GM23338 (cell line): ENCODE results near the gene GSG1L. TPM values are rescaled to one million over a fixed set of nuclear protein-coding genes. Genes with fewer than 3 reads are reported as not detected.

Experiments
- ATAC-seq: fragments of 200-7000 bp; cut with Tn5 transposase; 3 replicates; pipeline ENCODE4 v1.9.1; 2020
- DNase-seq: peaks from one replicate; pipeline ENCODE4 v3.0.0-alpha.2; 2015; ENCODE audit warnings: low spot score
- H2AFZ ChIP-seq: fragments of 200-600 bp; sonication (generic); 2 replicates; pipeline ENCODE4 v1.8.0; 2016; ENCODE audit warnings: antibody characterized with exemption, mild to moderate bottlenecking, moderate library complexity
- H3F3A ChIP-seq: fragments of 200-600 bp; sonication (generic); replicated peaks from 2 replicates; pipeline ENCODE4 v1.8.0; 2017; ENCODE audit warnings: antibody characterized with exemption, mixed run types, low read depth
- H3K27ac ChIP-seq: fragments of 200-600 bp; sonication (generic); 2 replicates; pipeline ENCODE4 v1.6.1; 2016; ENCODE audit warnings: low read depth
- H3K27me3 ChIP-seq: fragments of 200-600 bp; sonication (generic); 2 replicates; pipeline ENCODE4 v1.8.0; 2016; ENCODE audit warnings: mild to moderate bottlenecking, mixed run types, moderate library complexity; ENCODE audit not compliant: insufficient read depth
- H3K36me3 ChIP-seq: fragments of 200-600 bp; sonication (generic); 2 replicates; pipeline ENCODE4 v1.8.0; 2016; ENCODE audit warnings: mild to moderate bottlenecking; ENCODE audit not compliant: insufficient read depth
- H3K4me1 ChIP-seq: fragments of 200-600 bp; sonication (generic); 2 replicates; pipeline ENCODE4 v1.8.0; 2016; ENCODE audit warnings: mild to moderate bottlenecking, moderate library complexity; ENCODE audit not compliant: insufficient read depth
- H3K4me2 ChIP-seq: fragments of 200-600 bp; sonication (generic); 2 replicates; pipeline ENCODE4 v1.7.1; 2017; ENCODE audit warnings: mixed run types
- H3K4me3 ChIP-seq: fragments of 200-600 bp; sonication (generic); 2 replicates; pipeline ENCODE4 v1.6.1; 2016; ENCODE audit warnings: mixed run types
- H3K79me2 ChIP-seq: fragments of 200-600 bp; sonication (generic); replicated peaks from 2 replicates; pipeline ENCODE4 v1.8.0; 2017; ENCODE audit warnings: mild to moderate bottlenecking; ENCODE audit not compliant: insufficient read depth
- H3K9me2 ChIP-seq: fragments of 200-600 bp; sonication (generic); 2 replicates; pipeline ENCODE4 v1.8.0; 2017; ENCODE audit not compliant: insufficient read depth
- H4K20me1 ChIP-seq: fragments of 200-600 bp; sonication (generic); replicated peaks from 2 replicates; pipeline ENCODE4 v1.8.0; 2017; ENCODE audit warnings: mild to moderate bottlenecking; ENCODE audit not compliant: insufficient read depth
- H3K27ac Mint-ChIP-seq: 2 replicates; pipeline ENCODE4 v1.8.0; 2020; ENCODE audit warnings: inconsistent platforms, mild to moderate bottlenecking, moderate library complexity, mixed read lengths
- H3K27me3 Mint-ChIP-seq: 3 replicates; pipeline ENCODE4 v1.8.0; 2022; ENCODE audit warnings: low read depth, mild to moderate bottlenecking, moderate library complexity, mixed read lengths, inconsistent platforms; ENCODE audit not compliant: insufficient read depth, poor library complexity
- H3K36me3 Mint-ChIP-seq: 3 replicates; pipeline ENCODE4 v1.8.0; 2021; ENCODE audit warnings: low read depth, mild to moderate bottlenecking, inconsistent platforms, moderate library complexity, mixed read lengths
- H3K4me1 Mint-ChIP-seq: 3 replicates; pipeline ENCODE4 v1.8.0; 2020; ENCODE audit warnings: mild to moderate bottlenecking, inconsistent platforms, mixed read lengths
- H3K4me3 Mint-ChIP-seq: 3 replicates; pipeline ENCODE4 v1.8.0; 2021; ENCODE audit warnings: moderate library complexity, mild to moderate bottlenecking, inconsistent platforms, mixed read lengths
- H3K9me3 Mint-ChIP-seq: 3 replicates; pipeline ENCODE4 v1.8.0; 2020; ENCODE audit warnings: moderate library complexity, mild to moderate bottlenecking, inconsistent platforms, mixed read lengths
- CREB1 ChIP-seq: fragments of 250-450 bp; sonication (Bioruptor Pico); IDR thresholded peaks from 2 replicates; pipeline ENCODE4 v1.5.0; 2020; ENCODE audit warnings: low read depth, mild to moderate bottlenecking, moderate library complexity
- EZH2 ChIP-seq: fragments of 200-600 bp; sonication (generic); IDR thresholded peaks from one replicate; pipeline ENCODE4 v1.8.0; 2017; ENCODE audit warnings: antibody characterized with exemption, mild to moderate bottlenecking, low read depth; ENCODE audit not compliant: unreplicated experiment
- EZH2phosphoT487 ChIP-seq: fragments of 200-600 bp; sonication (generic); IDR thresholded peaks from one replicate; pipeline ENCODE4 v1.8.1; 2018; ENCODE audit warnings: antibody characterized with exemption; ENCODE audit not compliant: unreplicated experiment
- JUNB ChIP-seq: IDR thresholded peaks from one replicate; pipeline ENCODE4 v1.6.1; 2016; ENCODE audit warnings: antibody characterized with exemption; ENCODE audit not compliant: unreplicated experiment
- NANOG ChIP-seq: IDR thresholded peaks from 2 replicates; pipeline ENCODE4 v1.6.1; 2016; ENCODE audit warnings: antibody characterized with exemption, borderline replicate concordance
- POLR2AphosphoS5 ChIP-seq: IDR thresholded peaks from 2 replicates; pipeline ENCODE4 v1.6.1; 2016; ENCODE audit warnings: antibody characterized with exemption, low read depth
- STAT1 ChIP-seq: IDR thresholded peaks from one replicate; pipeline ENCODE4 v1.6.1; 2016; ENCODE audit warnings: antibody characterized with exemption; ENCODE audit not compliant: unreplicated experiment
- ZNF114 ChIP-seq: fragments of 250-450 bp; sonication (Bioruptor Pico); IDR thresholded peaks from 2 replicates; pipeline ENCODE4 v1.5.0; 2020; ENCODE audit warnings: mild to moderate bottlenecking, moderate library complexity
- ZNF331 ChIP-seq: fragments of 250-450 bp; sonication (Bioruptor Pico); IDR thresholded peaks from 2 replicates; pipeline ENCODE4 v1.5.0; 2020; ENCODE audit warnings: low read depth, mild to moderate bottlenecking, moderate library complexity
- polyA plus RNA-seq: library from polyadenylated mRNA; unstranded; fragments of >200 nt; fragmentation: Nextera tagmentation; extraction: Ambion mirVana; gene quantifications from 2 replicates; pipeline ENCODE4 v1.2.1, GENCODE V29; 2016
- total RNA-seq: library from RNA; depleted of rRNA; stranded (reverse); fragments of >200 nt; shearing (Covaris generic); gene quantifications from 2 replicates; pipeline ENCODE4 v1.2.3, GENCODE V29; 2014
- TF ChIP-seq, protein P1 (sequence below): IDR thresholded peaks from 2 replicates; pipeline ENCODE4 v1.6.1; 2016; ENCODE audit warnings: antibody characterized with exemption
- TF ChIP-seq, protein P2 (sequence below), 2 experiments: fragments of 200-600 bp in 1 of 2; sonication (generic) in 1 of 2; conservative IDR thresholded peaks; 2 replicates each; pipeline versions ENCODE4 v1.5.1 to v1.6.1; 2016 to 2017; ENCODE audit warnings: antibody characterized with exemption in 2 of 2, low read depth in 2 of 2, mild to moderate bottlenecking in 2 of 2, moderate library complexity in 1 of 2
- TF ChIP-seq, protein P3 (sequence below): IDR thresholded peaks from one replicate; pipeline ENCODE4 v1.6.1; 2018; ENCODE audit warnings: antibody characterized with exemption; ENCODE audit not compliant: unreplicated experiment
- TF ChIP-seq, protein P4 (sequence below): fragments of 250-450 bp; sonication (Bioruptor Pico); IDR thresholded peaks from 2 replicates; pipeline ENCODE4 v1.5.0; 2020; ENCODE audit warnings: mild to moderate bottlenecking, moderate library complexity

GSG1L gene
- total and polyA plus RNA-seq, 2 experiments from 2014 or later, result 0.36 to 0.63 TPM

DNA sequence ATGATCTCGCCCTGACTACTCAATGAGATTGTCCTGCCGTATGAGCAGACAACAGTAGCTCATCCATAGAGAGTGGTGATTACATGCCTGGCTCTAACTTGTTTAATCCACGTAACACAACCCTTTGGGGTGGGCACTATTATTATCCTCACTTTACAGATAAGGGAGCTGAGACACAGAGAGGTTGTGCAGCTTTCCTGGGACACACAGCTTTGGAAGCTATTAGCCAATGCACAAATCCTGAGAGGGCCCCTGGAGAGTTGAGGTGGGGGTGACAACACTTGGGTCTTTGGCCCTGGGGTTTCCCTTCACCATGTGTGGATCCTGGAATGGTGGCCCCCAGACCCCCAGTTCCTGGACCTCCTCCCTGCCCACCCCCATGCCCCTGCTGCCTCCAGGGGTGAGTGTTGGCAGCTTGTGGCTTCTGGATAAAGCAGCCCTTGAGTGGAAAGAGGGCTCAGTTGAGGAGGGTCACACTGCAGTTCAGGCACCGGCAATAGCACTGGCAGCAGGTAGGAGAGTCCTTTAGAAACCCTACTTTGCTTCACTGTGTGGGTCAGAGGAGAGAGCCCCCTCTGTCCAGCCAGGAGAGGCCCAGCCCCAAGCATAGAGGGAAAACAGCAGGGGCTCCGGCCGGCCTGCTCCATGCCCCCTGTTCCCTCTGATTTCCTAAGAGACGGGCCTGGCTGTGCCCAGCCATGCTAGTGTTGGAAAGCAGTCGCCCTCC is 282.9 kb downstream of the GSG1L start:
- Histone ChIP-seq H3F3A (no peaks in the 10 kb centered on the region), H4K20me1 (no peaks in the 10 kb centered on the region), H2AFZ (no peak overlapping the region), H3K27me3 (no peaks in the 10 kb centered on the region), H3K36me3 (no peaks in the 10 kb centered on the region), H3K4me1 (no peaks in the 10 kb centered on the region), H3K79me2 (no peaks in the 10 kb centered on the region), H3K9me2 (no peaks in the 10 kb centered on the region), H3K27ac (no peak overlapping the region), H3K4me2 (no peak overlapping the region), H3K4me3 (no peak overlapping the region)
- Mint-ChIP-seq H3K27ac (no peak overlapping the region), H3K36me3 (no peaks in the 10 kb centered on the region), H3K27me3 (peaks cover 4% of the 10 kb centered on the region), H3K9me3 (no peaks in the 10 kb centered on the region), H3K4me3 (no peak overlapping the region), H3K4me1 (no peaks in the 10 kb centered on the region)
- TF ChIP-seq, protein P1, sequence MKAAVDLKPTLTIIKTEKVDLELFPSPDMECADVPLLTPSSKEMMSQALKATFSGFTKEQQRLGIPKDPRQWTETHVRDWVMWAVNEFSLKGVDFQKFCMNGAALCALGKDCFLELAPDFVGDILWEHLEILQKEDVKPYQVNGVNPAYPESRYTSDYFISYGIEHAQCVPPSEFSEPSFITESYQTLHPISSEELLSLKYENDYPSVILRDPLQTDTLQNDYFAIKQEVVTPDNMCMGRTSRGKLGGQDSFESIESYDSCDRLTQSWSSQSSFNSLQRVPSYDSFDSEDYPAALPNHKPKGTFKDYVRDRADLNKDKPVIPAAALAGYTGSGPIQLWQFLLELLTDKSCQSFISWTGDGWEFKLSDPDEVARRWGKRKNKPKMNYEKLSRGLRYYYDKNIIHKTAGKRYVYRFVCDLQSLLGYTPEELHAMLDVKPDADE, result no peak
- TF ChIP-seq, protein P2, sequence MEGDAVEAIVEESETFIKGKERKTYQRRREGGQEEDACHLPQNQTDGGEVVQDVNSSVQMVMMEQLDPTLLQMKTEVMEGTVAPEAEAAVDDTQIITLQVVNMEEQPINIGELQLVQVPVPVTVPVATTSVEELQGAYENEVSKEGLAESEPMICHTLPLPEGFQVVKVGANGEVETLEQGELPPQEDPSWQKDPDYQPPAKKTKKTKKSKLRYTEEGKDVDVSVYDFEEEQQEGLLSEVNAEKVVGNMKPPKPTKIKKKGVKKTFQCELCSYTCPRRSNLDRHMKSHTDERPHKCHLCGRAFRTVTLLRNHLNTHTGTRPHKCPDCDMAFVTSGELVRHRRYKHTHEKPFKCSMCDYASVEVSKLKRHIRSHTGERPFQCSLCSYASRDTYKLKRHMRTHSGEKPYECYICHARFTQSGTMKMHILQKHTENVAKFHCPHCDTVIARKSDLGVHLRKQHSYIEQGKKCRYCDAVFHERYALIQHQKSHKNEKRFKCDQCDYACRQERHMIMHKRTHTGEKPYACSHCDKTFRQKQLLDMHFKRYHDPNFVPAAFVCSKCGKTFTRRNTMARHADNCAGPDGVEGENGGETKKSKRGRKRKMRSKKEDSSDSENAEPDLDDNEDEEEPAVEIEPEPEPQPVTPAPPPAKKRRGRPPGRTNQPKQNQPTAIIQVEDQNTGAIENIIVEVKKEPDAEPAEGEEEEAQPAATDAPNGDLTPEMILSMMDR (conservative IDR thresholded peaks at IDR 0.05; ENCODE audit: low read depth in 2 of 2), result no peak
- TF ChIP-seq POLR2AphosphoS5, result no peak
- TF ChIP-seq EZH2phosphoT487, result no peak
- TF ChIP-seq STAT1, result no peak
- TF ChIP-seq ZNF114, result no peak
- TF ChIP-seq, protein P3, sequence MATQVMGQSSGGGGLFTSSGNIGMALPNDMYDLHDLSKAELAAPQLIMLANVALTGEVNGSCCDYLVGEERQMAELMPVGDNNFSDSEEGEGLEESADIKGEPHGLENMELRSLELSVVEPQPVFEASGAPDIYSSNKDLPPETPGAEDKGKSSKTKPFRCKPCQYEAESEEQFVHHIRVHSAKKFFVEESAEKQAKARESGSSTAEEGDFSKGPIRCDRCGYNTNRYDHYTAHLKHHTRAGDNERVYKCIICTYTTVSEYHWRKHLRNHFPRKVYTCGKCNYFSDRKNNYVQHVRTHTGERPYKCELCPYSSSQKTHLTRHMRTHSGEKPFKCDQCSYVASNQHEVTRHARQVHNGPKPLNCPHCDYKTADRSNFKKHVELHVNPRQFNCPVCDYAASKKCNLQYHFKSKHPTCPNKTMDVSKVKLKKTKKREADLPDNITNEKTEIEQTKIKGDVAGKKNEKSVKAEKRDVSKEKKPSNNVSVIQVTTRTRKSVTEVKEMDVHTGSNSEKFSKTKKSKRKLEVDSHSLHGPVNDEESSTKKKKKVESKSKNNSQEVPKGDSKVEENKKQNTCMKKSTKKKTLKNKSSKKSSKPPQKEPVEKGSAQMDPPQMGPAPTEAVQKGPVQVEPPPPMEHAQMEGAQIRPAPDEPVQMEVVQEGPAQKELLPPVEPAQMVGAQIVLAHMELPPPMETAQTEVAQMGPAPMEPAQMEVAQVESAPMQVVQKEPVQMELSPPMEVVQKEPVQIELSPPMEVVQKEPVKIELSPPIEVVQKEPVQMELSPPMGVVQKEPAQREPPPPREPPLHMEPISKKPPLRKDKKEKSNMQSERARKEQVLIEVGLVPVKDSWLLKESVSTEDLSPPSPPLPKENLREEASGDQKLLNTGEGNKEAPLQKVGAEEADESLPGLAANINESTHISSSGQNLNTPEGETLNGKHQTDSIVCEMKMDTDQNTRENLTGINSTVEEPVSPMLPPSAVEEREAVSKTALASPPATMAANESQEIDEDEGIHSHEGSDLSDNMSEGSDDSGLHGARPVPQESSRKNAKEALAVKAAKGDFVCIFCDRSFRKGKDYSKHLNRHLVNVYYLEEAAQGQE, result no peak
- no peak for TF ChIP-seq NANOG
- TF ChIP-seq, protein P4, sequence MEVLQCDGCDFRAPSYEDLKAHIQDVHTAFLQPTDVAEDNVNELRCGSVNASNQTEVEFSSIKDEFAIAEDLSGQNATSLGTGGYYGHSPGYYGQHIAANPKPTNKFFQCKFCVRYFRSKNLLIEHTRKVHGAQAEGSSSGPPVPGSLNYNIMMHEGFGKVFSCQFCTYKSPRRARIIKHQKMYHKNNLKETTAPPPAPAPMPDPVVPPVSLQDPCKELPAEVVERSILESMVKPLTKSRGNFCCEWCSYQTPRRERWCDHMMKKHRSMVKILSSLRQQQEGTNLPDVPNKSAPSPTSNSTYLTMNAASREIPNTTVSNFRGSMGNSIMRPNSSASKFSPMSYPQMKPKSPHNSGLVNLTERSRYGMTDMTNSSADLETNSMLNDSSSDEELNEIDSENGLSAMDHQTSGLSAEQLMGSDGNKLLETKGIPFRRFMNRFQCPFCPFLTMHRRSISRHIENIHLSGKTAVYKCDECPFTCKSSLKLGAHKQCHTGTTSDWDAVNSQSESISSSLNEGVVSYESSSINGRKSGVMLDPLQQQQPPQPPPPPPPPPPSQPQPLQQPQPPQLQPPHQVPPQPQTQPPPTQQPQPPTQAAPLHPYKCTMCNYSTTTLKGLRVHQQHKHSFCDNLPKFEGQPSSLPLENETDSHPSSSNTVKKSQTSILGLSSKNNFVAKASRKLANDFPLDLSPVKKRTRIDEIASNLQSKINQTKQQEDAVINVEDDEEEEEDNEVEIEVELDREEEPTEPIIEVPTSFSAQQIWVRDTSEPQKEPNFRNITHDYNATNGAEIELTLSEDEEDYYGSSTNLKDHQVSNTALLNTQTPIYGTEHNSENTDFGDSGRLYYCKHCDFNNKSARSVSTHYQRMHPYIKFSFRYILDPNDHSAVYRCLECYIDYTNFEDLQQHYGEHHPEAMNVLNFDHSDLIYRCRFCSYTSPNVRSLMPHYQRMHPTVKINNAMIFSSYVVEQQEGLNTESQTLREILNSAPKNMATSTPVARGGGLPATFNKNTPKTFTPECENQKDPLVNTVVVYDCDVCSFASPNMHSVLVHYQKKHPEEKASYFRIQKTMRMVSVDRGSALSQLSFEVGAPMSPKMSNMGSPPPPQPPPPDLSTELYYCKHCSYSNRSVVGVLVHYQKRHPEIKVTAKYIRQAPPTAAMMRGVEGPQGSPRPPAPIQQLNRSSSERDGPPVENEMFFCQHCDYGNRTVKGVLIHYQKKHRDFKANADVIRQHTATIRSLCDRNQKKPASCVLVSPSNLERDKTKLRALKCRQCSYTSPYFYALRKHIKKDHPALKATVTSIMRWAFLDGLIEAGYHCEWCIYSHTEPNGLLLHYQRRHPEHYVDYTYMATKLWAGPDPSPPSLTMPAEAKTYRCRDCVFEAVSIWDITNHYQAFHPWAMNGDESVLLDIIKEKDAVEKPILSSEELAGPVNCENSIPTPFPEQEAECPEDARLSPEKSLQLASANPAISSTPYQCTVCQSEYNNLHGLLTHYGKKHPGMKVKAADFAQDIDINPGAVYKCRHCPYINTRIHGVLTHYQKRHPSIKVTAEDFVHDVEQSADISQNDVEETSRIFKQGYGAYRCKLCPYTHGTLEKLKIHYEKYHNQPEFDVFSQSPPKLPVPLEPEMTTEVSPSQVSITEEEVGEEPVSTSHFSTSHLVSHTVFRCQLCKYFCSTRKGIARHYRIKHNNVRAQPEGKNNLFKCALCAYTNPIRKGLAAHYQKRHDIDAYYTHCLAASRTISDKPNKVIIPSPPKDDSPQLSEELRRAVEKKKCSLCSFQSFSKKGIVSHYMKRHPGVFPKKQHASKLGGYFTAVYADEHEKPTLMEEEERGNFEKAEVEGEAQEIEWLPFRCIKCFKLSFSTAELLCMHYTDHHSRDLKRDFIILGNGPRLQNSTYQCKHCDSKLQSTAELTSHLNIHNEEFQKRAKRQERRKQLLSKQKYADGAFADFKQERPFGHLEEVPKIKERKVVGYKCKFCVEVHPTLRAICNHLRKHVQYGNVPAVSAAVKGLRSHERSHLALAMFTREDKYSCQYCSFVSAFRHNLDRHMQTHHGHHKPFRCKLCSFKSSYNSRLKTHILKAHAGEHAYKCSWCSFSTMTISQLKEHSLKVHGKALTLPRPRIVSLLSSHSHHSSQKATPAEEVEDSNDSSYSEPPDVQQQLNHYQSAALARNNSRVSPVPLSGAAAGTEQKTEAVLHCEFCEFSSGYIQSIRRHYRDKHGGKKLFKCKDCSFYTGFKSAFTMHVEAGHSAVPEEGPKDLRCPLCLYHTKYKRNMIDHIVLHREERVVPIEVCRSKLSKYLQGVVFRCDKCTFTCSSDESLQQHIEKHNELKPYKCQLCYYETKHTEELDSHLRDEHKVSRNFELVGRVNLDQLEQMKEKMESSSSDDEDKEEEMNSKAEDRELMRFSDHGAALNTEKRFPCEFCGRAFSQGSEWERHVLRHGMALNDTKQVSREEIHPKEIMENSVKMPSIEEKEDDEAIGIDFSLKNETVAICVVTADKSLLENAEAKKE, result no peak
- no peak for TF ChIP-seq ZNF331 (CRISPR knock-in tag)
- TF ChIP-seq JUNB, result no peak
- no peak for TF ChIP-seq EZH2
- no peak for TF ChIP-seq CREB1 (CRISPR knock-in tag)
- DNase-seq (no peak), ATAC-seq (no peak)
